Activated gamma-delta T cell treated with Interleukin-2 at 50 U/mL for 16 hours (primary cell): Measurements from ENCODE around the gene SRGAP2C.
"Not testable (repeated sequence)": the region's sequence is repeated elsewhere in the genome, so short reads cannot be mapped to it uniquely, and the experiment has no call there.

Source experiments
- DNase-seq: peaks from one replicate; pipeline ENCODE4 v3.0.0-alpha.2; 2020

SRGAP2C gene

DNA sequence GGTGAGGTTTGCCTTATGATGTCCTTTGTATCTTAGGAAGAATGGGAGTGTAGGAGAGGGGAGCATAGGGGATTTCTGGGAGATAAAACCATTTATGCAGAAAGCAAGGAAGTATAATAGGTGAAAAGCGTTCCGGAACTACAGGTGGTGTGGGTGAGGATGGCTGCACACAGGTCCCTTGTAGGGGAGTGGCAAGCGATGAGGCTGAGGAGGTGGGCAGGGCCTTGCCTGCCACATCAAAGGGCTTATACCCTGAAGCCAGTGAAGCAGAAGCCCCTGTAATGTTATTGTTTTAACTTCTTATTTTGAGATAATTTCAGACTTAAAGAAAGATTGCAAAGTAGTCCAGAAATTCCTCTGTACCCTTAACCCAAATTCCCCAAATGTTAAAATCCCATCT lies 159.6 kb downstream of the SRGAP2C start:
- DNase-seq, result not testable (repeated sequence)

DNA sequence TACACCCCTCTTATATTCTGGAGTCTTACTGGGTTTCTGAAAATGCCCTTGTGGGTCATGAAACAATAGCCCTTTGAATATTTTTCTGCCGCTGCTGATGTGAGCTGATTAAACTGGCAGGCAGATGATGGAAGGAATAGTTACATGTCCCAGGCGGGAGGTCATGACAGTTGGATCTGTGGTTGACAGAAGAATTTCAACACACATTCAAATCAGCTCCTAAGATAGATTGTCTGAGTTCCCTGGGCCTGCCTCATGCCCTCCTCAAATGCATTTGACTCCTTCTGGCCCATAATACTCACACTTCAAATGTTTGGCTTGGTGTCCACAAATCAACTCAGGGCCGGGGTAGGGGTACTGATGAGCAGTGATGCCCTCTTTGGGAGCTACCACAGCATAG lies 161.9 kb downstream of the SRGAP2C start:
- not testable (repeated sequence) for DNase-seq

DNA sequence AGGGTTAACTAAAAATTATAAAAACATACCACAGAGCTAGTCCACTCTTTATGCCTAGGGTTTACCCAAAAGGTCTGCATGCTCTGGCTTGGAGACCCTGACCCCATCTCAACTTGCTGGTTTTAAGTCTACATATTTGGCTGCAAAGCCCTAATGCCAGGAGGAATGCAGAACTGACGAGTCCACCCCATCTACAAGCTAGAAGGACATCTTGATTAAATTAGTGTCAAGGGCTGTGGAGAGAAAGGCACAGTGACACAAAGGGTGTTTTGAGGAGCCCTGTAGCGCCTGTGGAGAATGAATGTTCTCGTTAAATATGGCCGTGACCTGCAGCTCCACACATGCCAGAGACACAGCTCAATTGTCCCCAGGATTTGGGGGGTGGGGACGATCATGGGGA lies 162.7 kb downstream of the SRGAP2C start:
- DNase-seq, result not testable (repeated sequence)

DNA sequence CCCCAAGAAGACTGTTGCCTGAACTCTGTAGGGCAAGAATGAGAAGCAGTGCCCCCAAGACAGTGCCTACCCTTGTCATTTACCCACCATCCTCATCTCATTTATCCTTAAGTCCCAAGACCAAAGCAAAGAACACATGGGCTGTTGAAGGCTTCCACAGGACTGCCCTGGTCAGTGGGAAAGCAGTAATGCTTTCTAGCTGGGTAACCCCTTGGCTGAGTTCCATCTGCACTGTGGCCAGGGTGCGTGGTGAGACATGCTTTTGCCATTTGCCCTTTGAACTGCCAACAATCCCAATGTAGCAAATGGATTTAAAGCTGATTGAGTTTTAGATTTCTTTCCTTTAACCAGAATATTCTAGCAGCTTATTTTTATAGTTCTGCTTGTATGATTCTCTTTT lies 163.3 kb downstream of the SRGAP2C start:
- DNase-seq, result not testable (repeated sequence)

DNA sequence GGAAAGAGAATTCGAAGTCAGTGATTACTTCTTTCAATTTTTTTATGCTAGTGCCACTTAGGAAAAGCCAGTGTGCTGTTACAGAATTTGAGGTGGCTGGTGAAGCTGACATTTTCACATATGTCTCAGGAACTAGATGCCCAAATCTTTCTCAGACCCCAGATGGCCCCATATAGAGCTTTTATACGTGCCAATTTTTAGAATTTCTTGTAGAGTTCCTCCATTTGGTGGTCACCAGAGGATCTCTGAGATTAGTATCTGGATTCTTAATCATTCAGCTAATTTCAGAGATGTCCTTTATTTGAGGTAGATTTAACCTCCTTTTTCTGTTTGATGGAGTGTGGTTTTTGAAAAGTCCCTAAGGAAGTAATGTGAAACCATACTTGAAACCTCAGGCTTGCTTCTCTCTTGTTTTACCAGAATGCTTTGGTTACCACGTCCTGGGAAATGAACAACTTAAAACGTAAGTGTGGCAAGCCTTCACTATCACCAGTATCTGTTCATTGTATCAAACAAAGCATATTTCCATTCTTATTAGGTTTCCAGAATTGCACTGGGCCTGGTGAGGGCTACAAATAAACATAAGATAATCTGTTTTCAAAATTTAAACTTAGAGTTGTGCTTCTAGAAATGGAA lies 164.7 kb downstream of the SRGAP2C start:
- DNase-seq, result not testable (repeated sequence)

DNA sequence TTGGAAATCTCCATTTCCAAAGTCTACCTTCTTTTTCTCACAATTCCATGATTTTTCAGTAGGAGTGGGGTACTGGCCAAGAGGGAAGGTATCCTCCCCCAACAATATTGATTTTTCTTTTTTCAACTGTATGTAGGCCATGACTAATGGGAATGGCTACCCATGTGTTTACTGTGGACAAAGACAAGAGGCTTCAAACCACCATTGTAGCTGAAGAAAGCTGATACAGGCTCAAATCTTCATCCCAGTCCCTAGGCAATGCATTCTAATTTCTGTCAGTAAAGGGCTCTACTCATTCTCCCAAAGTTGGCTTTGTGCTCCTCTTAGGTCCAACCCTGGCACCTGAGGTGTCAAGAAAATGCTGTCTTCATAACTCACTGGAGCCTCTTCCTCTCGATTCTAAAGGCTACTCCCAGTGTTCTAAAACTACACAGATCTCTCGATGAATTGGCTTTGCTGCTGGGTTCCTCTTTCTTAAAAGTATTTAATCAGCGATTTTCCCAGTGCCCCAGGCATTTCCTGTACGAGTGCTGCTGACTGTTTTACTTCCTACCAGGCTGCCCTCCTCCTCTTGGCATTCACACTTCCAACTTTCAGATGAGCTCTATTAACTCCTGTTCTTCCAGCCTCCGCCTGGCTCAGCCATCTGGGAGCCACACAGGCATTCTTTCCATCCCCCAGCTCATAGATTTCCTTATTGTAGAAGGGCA lies 171.1 kb downstream of the SRGAP2C start:
- DNase-seq, result not testable (repeated sequence)

DNA sequence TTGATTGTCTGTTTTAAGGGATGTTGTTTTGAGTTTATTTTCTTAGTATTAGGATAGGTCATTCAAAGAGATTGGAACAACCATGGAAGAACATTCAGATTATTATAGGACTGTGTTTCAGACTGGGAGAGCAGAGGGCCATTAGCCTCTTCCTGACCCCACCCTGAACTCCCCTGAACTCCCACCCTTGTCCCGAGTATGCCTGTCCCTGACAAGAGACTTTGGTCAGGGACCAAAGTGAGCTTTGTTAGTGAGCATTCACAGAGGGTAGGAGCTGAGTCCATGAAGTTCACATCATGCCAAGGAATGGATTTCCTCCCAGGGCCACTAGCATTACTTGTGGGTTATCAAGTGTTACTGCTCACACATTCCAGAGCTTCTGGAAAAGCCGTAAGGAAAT lies 172.0 kb downstream of the SRGAP2C start:
- not testable (repeated sequence) for DNase-seq

DNA sequence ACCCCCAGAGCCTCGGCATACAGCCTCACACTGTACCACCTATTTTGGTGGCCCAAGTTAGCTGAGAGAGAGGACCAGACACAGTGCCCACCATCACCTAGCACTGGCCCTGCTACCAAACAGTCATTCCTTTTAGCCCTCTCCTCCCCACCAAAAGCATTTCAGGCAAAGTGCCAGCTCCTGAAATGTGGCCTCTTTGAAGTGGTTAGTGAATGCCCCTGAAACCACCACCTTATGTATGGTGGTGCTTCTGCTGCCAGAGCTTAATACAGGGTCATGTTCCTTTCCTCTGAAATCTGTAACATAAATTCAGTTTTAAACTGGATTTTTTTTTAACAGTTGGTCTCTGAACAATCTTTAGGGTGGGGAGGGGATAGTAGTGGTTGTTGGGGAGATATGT lies 175.8 kb downstream of the SRGAP2C start:
- DNase-seq, result not testable (repeated sequence)

DNA sequence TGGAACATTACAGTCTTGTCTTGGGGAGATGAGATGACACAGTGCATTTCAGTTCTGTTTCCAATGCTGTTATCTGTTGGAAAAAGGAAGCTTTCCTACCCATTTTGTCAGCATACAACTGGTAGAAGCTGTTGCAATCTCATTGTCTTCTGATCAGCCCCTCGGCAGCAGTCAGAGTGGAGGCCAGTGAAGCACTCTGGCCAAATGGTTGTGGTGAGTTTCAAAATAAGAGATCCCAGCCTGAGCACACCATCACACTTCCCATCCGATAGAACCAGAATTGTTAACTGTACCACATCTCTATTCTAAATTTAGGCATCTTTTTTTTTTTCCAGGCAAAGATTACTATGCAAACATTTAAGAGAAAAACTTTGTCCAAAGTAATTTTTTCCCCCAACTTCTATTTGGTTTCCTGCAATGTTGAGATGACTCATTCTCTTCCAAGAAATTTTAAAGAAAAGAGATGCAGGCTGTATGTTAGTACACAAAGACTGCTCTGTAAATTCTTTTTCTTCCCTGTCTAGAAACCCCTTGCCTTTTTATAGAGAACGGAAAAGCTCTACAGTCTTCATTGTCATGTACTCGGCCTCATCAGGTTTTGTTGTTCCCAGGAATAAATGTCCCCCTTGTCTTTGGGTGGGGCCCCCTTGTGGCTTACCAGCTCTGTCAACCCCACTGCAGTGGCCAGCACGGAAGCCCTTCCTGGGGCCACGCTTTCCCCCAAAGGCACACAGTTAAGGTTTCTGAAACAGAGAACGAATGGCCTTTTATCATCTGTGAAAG lies 176.9 kb downstream of the SRGAP2C start:
- not testable (repeated sequence) for DNase-seq

DNA sequence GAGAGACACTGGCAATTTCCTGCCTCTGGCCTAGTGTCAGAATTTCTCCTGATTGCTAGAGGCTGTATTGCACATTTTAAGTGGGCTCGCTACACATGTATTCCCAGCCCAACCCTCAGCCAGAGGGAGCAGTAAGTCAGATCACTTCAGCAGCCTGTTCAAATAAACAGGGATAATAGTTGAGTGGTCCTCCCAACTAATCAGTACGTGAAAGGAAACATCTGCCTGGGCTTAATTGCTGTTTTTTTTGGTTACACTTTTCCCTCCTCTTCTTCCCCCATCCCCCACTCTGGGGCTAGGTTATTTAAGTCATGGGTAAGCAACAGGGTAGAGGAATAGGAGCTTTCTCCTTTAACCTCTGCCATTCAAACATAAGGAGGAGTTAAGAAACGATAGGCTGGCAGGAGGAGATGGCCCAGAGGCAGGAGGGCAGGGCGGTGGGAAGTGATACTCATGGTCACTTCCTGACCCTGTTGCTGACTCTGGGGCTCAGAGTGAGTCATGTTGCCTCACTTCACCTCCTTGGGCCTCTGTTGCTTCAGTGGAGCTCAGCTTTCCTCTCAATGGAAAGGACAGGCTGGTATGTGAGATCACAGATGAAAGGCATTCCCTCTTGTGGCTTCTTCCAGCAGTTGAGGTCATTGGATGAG lies 177.6 kb downstream of the SRGAP2C start:
- not testable (repeated sequence) for DNase-seq

DNA sequence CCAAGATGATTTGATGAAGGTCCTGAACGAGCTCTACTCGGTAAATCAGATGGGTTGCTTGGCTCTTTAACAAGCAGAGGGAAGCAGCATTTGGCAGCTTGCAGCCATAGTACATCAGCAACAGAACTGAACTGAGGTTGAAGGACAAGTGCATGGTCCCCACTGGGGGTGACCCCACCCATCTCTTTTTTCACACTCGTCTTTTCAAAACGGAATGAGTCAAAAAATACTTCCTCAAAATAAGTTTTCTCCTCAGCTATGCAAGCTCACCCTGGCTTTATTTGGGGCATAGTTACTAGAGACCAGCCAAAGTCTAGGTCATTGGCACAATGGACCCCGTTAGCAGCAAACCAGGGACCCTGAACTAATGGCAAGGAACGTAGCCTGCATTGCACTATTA lies 180.5 kb downstream of the SRGAP2C start:
- not testable (repeated sequence) for DNase-seq

DNA sequence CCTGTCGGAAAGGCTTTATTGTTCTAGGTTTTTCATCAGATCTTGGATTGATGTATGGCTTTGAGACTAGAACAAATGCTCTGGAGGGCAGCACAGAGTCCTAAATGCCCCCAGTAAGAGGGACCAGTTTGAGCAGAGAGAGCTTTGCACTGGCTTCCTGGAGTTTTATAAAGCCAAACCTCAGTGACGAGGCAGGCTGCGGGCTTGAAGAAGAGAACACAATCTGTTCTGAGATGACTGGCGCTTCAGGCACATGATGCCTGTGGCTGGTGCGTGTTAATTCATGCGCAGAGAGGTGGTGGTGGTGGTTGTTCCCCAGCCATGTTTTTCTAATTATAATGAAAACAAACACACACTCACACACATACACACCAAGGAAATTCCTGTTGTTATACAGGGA lies 180.9 kb downstream of the SRGAP2C start:
- peak; percentile 36 for DNase-seq

DNA sequence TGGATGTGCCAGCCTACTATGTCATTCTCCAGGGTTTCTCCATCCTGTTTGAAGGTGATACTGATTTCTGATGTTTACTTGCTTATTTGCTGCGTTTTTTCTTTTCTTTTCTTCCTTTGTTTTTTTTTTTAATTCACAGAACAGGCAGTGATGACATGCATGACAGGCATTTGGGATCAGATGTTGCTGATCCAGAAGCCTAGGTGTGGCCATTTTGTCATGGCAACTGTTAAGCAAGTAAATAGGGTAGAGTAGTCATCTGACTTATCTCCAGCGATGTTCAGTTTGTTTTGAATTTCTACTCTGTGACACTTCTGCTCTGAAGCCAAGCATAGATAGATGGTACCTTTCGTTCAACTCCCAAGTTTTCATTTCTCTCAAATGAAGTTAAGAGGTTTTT lies 181.4 kb downstream of the SRGAP2C start:
- DNase-seq, result not testable (repeated sequence)

DNA sequence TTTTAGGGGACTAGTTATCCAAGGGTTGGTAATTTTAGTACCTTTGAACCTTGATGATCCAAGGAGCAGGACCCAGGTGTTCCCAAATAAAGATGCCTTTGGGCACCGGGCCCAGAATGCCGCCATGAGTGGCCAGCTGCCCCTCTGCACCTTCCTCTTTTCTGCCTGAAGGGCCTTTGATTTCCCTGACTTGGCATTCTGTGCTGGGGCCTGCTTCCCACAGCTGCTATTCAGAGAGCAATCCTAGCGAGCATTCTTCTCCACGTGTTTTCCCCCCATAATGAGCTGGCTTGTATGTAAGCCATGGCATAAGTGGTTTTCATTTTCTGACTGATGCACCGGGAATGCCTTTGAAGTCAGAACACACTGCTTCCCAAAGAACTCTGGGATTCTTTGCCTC lies 184.1 kb downstream of the SRGAP2C start:
- DNase-seq, result not testable (repeated sequence)

DNA sequence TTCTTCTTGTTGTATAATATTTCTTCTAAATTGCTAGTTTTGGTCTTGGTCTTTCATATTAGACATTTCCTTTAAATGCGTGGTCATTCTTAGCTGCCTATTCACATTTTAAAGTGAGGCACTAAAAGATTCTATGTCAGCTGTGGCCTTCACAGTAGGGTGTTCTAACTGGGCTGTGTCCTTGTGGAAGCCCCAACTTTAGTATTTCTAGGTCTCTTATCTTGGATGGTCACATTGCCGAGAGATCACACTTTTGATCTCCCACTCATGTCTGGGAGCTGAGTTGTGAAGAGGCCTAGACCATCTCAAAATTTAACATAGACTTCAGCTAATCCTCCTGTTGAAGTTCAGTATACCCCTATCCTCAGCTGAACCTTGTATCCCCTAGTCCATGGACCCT lies 185.2 kb downstream of the SRGAP2C start:
- DNase-seq, result not testable (repeated sequence)

DNA sequence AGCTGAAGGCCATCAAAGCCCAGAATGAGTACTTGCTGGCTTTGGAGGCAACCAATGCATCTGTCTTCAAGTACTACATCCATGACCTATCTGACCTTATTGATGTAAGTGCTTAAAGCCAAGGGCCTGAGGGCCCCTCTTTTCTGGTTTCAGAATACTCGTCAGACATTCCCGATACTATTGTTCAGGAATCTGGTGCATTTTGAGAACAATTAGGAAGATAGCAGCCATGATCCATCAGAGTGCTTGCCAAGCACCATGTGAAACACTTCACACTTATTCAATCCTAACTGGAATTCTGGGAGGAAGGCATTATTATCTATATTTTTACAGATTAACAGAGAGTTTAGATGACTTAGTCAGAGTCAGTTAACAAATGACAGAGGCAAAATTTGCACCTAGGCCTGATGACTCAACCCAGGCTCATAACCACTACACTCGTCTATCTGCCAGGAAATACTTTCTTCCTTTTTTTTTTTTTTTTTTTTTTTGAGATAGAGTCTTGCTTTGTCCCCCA lies 190.1 kb downstream of the SRGAP2C start:
- not testable (repeated sequence) for DNase-seq

DNA sequence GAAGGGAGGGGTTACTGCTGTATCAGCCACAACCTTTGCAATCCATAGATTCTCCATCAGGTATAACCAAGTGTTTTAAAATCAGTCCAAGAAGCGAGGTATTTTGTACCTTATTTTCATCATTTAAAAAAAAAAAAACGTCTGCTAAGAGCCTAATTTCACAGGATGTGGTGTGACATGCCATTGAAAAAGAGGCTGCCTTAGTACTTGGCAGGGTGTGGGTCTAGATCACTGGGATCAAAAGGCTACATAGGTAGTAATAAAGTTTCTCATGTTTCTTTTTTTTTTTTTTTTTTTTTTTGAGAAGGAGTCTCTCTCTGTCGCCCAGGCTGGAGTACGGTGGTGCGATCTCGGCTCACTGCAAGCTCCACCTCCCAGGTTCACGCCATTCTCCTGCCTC lies 192.2 kb downstream of the SRGAP2C start:
- DNase-seq, result not testable (repeated sequence)

DNA sequence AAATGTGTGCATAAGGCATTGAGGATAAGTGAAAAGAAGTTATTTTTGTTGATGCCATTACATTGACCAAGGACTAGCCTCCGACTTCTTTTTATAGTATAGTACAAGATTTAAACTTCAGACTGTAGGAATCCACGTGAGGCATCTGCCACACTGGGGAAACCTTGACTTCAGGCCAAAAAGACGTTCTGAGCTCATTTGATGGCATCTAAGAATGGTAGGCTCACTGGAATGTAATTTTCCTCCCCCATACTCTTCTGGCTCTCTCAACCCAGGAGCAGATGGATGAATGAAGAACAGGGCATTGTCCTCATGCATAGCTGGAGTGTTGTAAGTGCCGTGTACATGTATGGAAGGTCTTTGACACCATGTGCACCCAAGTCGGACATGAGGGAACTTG lies 194.0 kb downstream of the SRGAP2C start:
- DNase-seq, result not testable (repeated sequence)

DNA sequence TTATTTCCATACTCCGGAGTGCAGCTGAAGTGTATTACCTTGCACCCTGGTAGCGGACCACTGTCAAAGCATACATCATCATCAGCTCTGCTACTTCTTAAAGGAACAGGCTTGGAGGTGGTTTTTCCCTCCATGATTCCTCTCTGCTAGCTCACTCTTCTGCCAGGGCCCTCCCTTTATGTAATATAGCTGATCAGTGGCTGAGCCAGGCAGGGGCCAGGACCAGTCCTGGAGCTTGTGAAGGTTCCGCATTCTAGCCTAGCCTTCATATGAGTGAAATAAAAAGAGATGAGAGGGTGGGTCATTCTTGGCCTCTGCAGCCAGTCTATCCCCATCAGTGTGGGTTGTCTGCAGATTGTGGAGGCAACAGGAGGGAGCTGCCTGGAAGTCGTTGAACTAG lies 200.0 kb downstream of the SRGAP2C start:
- not testable (repeated sequence) for DNase-seq

DNA sequence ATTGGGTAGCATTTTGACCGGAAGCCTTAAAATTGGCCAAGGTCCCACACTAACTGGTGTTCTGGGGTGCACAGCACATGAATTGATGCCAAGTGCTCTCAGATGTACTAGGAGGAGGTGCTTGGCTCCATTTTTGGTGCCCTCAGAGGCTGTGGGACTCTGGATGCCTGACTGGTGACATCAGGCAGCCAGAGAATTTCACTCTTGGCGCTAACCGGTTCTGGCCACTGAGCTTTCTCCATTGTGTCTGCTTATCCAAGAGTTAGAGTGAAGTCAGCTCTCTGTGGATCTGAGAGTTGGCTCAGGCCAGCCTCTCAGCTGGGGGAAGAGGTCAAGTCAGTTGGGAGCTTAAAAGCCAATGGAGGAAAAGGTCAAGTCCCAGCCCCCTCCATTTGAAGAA lies 200.4 kb downstream of the SRGAP2C start:
- DNase-seq, result not testable (repeated sequence)

DNA sequence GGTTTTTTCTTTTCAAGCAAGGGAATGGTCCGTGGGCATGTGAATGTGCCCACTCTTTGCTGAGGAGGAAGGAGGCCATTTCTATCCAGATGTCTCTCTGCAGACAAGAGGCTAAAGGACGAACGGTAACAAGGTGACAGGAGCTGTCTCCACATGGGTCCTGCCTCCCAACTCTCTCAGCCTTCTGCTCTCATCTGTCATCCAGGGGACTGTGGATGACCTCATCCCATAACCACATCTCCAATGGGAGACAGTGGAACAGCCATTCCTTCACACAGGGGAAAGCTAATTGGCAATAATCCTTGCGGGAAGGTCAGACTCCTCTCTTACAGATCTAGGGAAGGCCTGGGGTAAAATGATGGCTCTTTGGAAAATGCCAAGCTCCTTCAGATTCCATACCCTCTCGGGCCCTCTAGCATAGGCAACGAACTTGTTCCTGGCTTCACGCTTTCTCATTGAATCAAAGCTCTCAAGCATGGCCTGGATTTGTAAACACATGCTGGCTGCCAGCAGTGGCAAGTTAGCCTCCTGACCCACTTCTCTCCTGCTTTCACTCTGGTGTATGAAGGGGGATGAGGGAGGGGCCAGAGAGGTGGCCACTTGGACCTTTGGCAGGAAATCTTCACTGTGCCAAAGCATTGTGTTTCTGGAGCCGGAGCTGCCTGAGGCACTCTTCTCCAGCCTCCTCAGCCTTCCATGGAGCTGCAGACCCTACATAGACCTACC lies 201.0 kb downstream of the SRGAP2C start:
- DNase-seq, result not testable (repeated sequence)

DNA sequence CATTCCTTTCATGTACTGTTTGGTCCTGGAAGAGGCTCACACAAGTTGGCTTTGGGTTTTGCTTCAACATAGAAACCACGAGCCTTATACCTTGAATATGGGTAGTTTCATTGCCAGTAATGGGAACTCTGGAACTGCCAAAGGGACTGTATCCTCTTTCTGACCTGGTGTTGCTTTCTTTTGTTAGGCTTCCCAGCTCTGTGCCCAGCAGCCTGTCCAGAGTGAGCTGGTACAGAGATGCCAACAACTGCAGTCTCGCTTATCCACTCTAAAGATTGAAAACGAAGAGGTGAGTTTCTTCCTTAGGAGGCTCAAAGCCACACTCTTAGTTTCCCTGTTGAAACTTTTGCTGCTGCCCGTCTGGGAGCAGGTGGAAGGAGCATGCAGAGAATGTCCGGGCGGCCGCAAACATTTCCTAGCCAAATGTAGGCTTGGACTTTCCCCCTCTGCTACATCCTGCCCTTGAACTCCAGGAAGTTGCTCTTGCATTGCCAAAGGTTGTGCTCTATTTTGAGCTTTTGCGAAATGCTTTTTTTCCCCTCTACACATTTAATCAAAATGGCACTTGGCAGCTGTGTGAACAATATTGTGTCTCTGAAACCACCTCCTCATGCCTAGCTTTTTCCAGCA lies 201.7 kb downstream of the SRGAP2C start:
- not testable (repeated sequence) for DNase-seq
